ENCODE data around the gene PARD3B.

- no peak for TF ChIP-seq CTCF (IDR thresholded peaks at IDR 0.05)
- TF ChIP-seq POLR2A (IDR thresholded peaks at IDR 0.05): no peak
These were observed 477.6 kb downstream of the PARD3B start for GRCh38 chr2:205022841-205023240.

Measured in lower leg skin (tissue), 3 donors.